Suppressor macrophage (primary cell): ENCODE results near the gene SPEM1.
"Not testable (repeated sequence)": the region's sequence is repeated elsewhere in the genome, so short reads cannot be mapped to it uniquely, and the experiment has no call there.

Source experiments
- DNase-seq, 4 experiments: peaks; one replicate each; pipeline ENCODE4 v3.0.0-alpha.2; 2020 to 2022

The SPEM1 gene

GRCh38 chr17:7440834-7441195 is 20.7 kb downstream of the SPEM1 start:
- DNase-seq: peak in 2 of 4 experiments; percentile 24 to 29

- no peak for DNase-seq
These were observed 21.1 kb downstream of the SPEM1 start for GRCh38 chr17:7441266-7441665.

GRCh38 chr17:7442142-7442541 is 22.0 kb downstream of the SPEM1 start:
- DNase-seq: no peak

- no peak for DNase-seq
These were observed 23.7 kb downstream of the SPEM1 start for GRCh38 chr17:7443499-7444485.

GRCh38 chr17:7444682-7445618 is 24.8 kb downstream of the SPEM1 start, which contains the start of gene CHRNB1:
Gene CHRNB1 (plus strand): TSS chr17:7445061. CDS start chr17:7445128, 67 bp downstream.
- DNase-seq: peak; percentile 75 to 91 (median 80)

- DNase-seq: no peak
These were observed 25.5 kb downstream of the SPEM1 start for GRCh38 chr17:7445619-7445968.

- no peak for DNase-seq
These were observed 28.3 kb downstream of the SPEM1 start for GRCh38 chr17:7448461-7448860.

- DNase-seq: no peak
These were observed 39.9 kb downstream of the SPEM1 start for GRCh38 chr17:7459961-7460545.

GRCh38 chr17:7460850-7461660 is 40.9 kb downstream of the SPEM1 start:
- DNase-seq: no peak

GRCh38 chr17:7462474-7463371 is 42.6 kb downstream of the SPEM1 start:
- DNase-seq: no peak

GRCh38 chr17:7463372-7463846 is 43.3 kb downstream of the SPEM1 start:
- DNase-seq: no peak

- no peak for DNase-seq
These were observed 44.0 kb downstream of the SPEM1 start for GRCh38 chr17:7464081-7464480.

- DNase-seq: no peak
These were observed 45.6 kb downstream of the SPEM1 start for GRCh38 chr17:7465597-7466275.

GRCh38 chr17:7466318-7466638 is 46.2 kb downstream of the SPEM1 start:
- DNase-seq: no peak

- DNase-seq: peak; percentile 74 to 88 (median 78)
These were observed 46.7 kb downstream of the SPEM1 start for GRCh38 chr17:7466639-7467341.

- no peak for DNase-seq
These were observed 47.4 kb downstream of the SPEM1 start for GRCh38 chr17:7467498-7467897.

GRCh38 chr17:7468290-7468689 is 48.2 kb downstream of the SPEM1 start:
- no peak for DNase-seq

GRCh38 chr17:7468804-7469389 is 48.8 kb downstream of the SPEM1 start:
- DNase-seq: no peak

- DNase-seq: not testable (repeated sequence)
These were observed 49.7 kb downstream of the SPEM1 start for GRCh38 chr17:7469843-7470242.
